Measurements from ENCODE around the gene ZNF503. TPM values are rescaled to one million over a fixed set of nuclear protein-coding genes. Genes with fewer than 3 reads are reported as not detected.

ZNF503 gene
- total and polyA plus RNA-seq, 4 donors: 7.0 to 32.1 (median 18.9) TPM

DNA sequence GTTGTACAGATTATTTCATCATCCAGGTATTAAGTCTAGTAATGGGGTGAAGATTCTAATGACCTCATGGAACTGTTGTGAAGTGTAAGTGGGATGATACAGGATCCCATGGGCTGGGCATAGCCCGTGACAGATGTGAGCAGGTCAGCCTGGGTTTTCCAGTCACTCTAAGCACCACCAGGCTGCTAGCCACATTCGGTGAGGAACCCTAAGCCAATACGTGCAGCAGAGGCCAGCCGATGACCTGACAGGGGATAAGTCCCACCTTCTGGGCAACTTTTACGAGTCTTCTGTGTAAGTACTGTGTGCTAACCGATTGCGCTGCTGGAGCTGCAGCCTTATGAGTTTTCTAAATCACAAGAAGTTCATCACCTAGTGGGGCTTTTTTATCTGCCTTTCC, 7.3 kb downstream of the ZNF503 start:
- 81 to 82% methylated on average over 7 of the region's 7 CpGs for WGBS, 2 donors
- no peak for DNase-seq
- Histone ChIP-seq H3K27me3 (ENCODE audit: control insufficient read depth in 1 of 2, insufficient read depth in 2 of 2, low read length in 1 of 2) (no peaks in the 10 kb centered on the region), H3K9me3 (ENCODE audit: control insufficient read depth, low read length) (no peaks in the 10 kb centered on the region), H3K4me1 (ENCODE audit: control insufficient read depth in 1 of 2, insufficient read depth in 2 of 2, low read length in 2 of 2) (no peaks in the 10 kb centered on the region), H3K27ac (ENCODE audit: low read depth in 1 of 2, low read length in 2 of 2) (no peak overlapping the region), H3K36me3 (ENCODE audit: control insufficient read depth in 1 of 2, insufficient read depth in 2 of 2, low read length in 1 of 2) (no peaks in the 10 kb centered on the region), H3K4me3 (ENCODE audit: low read length in 2 of 2) (no peak overlapping the region)
- intact Hi-C loops (cut with DNase I): loop anchor here in 1 of 2 donors (10.0 kb wide), 1 partner anchor 1151 kb away; no protein-coding TSS in a partner anchor
- ATAC-seq (ENCODE audit: low FRiP score): no peak

DNA sequence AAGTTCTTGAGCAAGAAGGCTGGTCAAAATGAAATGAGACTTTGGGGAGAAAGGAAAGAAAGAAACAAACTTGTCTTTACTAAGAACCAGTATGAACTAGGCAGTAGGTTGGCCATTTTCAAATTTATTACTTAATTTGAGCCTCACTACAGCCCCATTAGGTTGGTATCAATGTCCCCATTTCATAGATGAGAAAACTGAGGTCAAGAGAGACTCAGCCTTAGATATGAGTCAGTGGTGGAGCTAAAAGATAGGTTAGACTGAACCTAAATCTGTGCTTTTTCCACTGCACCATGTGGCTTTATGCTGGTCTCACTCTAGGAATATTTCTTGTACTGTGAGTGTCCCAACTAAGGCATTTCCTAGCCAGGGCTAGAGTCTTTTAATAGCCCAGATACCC, 8.8 kb downstream of the ZNF503 start:
- Histone ChIP-seq H3K27ac (ENCODE audit: low read depth in 1 of 2, low read length in 2 of 2) (no peak overlapping the region), H3K36me3 (ENCODE audit: control insufficient read depth in 1 of 2, insufficient read depth in 2 of 2, low read length in 1 of 2) (no peaks in the 10 kb centered on the region), H3K9me3 (ENCODE audit: control insufficient read depth, low read length) (no peaks in the 10 kb centered on the region), H3K27me3 (ENCODE audit: control insufficient read depth in 1 of 2, insufficient read depth in 2 of 2, low read length in 1 of 2) (no peaks in the 10 kb centered on the region), H3K4me1 (ENCODE audit: control insufficient read depth in 1 of 2, insufficient read depth in 2 of 2, low read length in 2 of 2) (no peaks in the 10 kb centered on the region), H3K4me3 (ENCODE audit: low read length in 2 of 2) (no peak overlapping the region)
- DNase-seq: no peak
- intact Hi-C loops (cut with DNase I): loop anchor here in 1 of 2 donors (10.0 kb wide), 1 partner anchor 1152 kb away; no protein-coding TSS in a partner anchor
- ATAC-seq (ENCODE audit: low FRiP score): no peak

DNA sequence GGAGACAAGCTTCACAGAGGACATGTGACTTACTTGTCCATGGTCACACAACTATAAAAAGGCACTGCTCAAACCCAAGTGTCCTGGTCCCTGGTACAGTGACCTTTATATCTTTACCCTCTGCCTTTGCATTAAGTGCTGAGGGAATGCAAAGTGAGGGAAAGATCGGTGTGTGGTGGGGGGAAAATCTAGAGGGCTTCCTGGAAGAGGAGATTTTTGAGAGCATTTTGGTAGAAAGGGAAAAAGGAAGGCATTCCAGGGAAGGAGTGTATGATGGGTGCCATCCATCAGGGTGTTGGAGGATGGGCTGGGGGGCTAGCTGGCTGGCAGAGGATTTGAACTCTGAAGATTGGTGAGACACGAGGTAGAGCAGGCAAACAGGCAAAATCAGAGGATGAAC, 9.3 kb downstream of the ZNF503 start:
- Histone ChIP-seq H3K27me3 (ENCODE audit: control insufficient read depth in 1 of 2, insufficient read depth in 2 of 2, low read length in 1 of 2) (no peaks in the 10 kb centered on the region), H3K4me3 (ENCODE audit: low read length in 2 of 2) (no peak overlapping the region), H3K9me3 (ENCODE audit: control insufficient read depth, low read length) (no peaks in the 10 kb centered on the region), H3K4me1 (ENCODE audit: control insufficient read depth in 1 of 2, insufficient read depth in 2 of 2, low read length in 2 of 2) (no peaks in the 10 kb centered on the region), H3K36me3 (ENCODE audit: control insufficient read depth in 1 of 2, insufficient read depth in 2 of 2, low read length in 1 of 2) (no peaks in the 10 kb centered on the region), H3K27ac (ENCODE audit: low read depth in 1 of 2, low read length in 2 of 2) (no peak overlapping the region)
- ATAC-seq (ENCODE audit: low FRiP score): no peak
- no peak for DNase-seq
- 94 to 95% methylated on average over 2 of the region's 2 CpGs for WGBS, 2 donors
- intact Hi-C loops (cut with DNase I): loop anchor here in 1 of 2 donors (10.0 kb wide), 1 partner anchor 1153 kb away; no protein-coding TSS in a partner anchor

DNA sequence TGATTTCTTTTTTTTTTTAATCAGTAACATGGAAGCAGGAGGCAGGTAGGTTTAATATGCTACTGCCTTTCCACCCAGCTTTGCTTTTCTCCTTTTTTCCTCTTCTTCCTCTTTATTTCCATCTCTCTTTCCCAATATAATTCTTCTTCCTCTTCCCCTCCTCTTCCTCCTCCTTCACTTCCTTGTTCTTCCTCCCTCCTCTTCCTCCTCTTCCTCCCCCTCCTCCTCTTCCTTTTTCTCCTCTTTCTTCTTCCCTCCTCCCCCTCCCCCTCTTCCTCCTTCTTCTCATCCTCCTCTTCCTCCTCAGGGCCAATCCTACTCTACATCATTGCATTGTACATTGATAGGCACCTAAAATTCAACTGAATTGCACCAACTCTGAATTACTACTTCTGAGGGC, 11.4 kb downstream of the ZNF503 start:
- Histone ChIP-seq H3K4me3 (ENCODE audit: low read length in 2 of 2) (no peak overlapping the region), H3K27me3 (ENCODE audit: control insufficient read depth in 1 of 2, insufficient read depth in 2 of 2, low read length in 1 of 2) (no peaks in the 10 kb centered on the region), H3K4me1 (ENCODE audit: control insufficient read depth in 1 of 2, insufficient read depth in 2 of 2, low read length in 2 of 2) (no peaks in the 10 kb centered on the region), H3K36me3 (ENCODE audit: control insufficient read depth in 1 of 2, insufficient read depth in 2 of 2, low read length in 1 of 2) (peaks cover 0 to 2% of the 10 kb centered on the region in 2 donors), H3K9me3 (ENCODE audit: control insufficient read depth, low read length) (peaks cover 4% of the 10 kb centered on the region), H3K27ac (ENCODE audit: low read depth in 1 of 2, low read length in 2 of 2) (no peak overlapping the region)
- ATAC-seq (ENCODE audit: low FRiP score) (no peak), DNase-seq (no peak)
- intact Hi-C loops (cut with DNase I): loop anchor here in 1 of 2 donors (10.0 kb wide), 1 partner anchor 1155 kb away; no protein-coding TSS in a partner anchor

DNA sequence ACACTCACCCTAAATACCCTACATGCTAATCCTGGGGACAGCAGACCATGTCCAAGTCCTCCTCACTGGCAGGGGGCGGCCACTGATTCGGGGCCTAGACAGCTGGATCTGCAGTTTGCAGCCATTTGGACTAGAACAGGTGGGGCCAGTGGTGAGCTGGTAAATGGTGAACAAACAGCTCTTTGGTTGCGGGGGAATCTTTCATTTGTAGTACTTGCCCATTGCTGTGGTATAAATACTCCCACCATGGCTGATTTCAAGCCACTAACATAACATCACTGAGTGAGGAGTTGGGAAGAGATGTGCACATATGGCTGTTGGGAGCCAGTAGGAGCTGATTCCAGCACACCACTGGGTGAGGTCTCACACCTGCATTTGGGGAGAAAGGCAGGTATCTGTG, 13.5 kb downstream of the ZNF503 start:
- Histone ChIP-seq H3K27ac (ENCODE audit: low read depth in 1 of 2, low read length in 2 of 2) (no peak overlapping the region), H3K9me3 (ENCODE audit: control insufficient read depth, low read length) (peaks cover 4% of the 10 kb centered on the region), H3K4me3 (ENCODE audit: low read length in 2 of 2) (no peak overlapping the region), H3K36me3 (ENCODE audit: control insufficient read depth in 1 of 2, insufficient read depth in 2 of 2, low read length in 1 of 2) (peaks cover 0 to 2% of the 10 kb centered on the region in 2 donors), H3K4me1 (ENCODE audit: control insufficient read depth in 1 of 2, insufficient read depth in 2 of 2, low read length in 2 of 2) (no peaks in the 10 kb centered on the region), H3K27me3 (ENCODE audit: control insufficient read depth in 1 of 2, insufficient read depth in 2 of 2, low read length in 1 of 2) (no peaks in the 10 kb centered on the region)
- WGBS, 2 donors: 99% methylated on average over 3 of the region's 3 CpGs
- DNase-seq (no peak), ATAC-seq (ENCODE audit: low FRiP score) (no peak)
- intact Hi-C loops (cut with DNase I): no loop called here

DNA sequence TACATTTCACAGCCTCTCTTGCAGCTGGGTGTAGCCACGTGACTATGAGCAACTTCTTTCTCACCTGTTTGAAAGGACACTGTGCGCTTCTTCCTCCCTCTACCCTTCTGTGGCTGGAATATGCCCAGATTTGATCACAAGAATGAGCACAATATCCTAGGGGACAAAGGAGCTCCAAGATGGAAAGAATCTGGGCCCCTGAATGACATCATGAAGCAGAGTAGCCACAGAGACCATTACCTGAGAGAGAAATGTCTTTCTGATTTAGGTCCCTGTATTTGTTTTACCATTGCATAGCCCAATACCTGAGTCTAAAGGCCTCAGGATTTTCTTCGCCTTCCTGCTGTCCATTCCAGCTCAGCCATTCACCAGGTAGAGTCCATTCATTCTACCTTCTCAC, 15.4 kb downstream of the ZNF503 start:
- intact Hi-C loops (cut with DNase I): no loop called here
- DNase-seq: no peak
- H3K27ac ChIP-seq (ENCODE audit: low read depth in 1 of 2, low read length in 2 of 2): no peak overlapping the region
- no peaks in the 10 kb centered on the region for H3K4me1 ChIP-seq (ENCODE audit: control insufficient read depth in 1 of 2, insufficient read depth in 2 of 2, low read length in 2 of 2)
- H3K4me3 ChIP-seq (ENCODE audit: low read length in 2 of 2): no peak overlapping the region
- H3K36me3 ChIP-seq (ENCODE audit: control insufficient read depth in 1 of 2, insufficient read depth in 2 of 2, low read length in 1 of 2): peaks cover 0 to 2% of the 10 kb centered on the region in 2 donors
- no peak for ATAC-seq (ENCODE audit: low FRiP score)
- H3K9me3 ChIP-seq (ENCODE audit: control insufficient read depth, low read length): peaks cover 4% of the 10 kb centered on the region
- H3K27me3 ChIP-seq (ENCODE audit: control insufficient read depth in 1 of 2, insufficient read depth in 2 of 2, low read length in 1 of 2): no peaks in the 10 kb centered on the region
- 99 to 100% methylated on average over 3 of the region's 3 CpGs for WGBS, 2 donors

DNA sequence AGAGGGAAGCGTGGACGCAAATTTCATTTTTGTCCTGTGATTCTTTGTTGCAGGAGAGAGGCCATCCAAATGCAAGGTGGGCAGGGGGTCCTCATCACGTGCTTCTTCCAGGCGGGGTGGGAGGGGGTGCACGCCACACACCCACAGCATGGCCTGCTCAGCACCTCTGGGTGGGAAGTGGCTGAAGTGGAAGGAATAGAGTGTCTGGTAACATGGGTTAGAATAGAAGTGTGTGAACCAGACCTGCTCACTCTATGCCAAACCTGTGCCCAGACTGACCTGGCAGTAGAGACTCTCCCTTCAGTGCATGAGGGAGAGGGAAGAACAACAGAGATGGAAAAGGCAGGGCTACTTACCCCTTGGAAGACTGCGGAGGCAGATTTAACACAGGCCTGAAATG, 21.7 kb downstream of the ZNF503 start:
- no peak overlapping the region for H3K4me3 ChIP-seq (ENCODE audit: low read length in 2 of 2)
- no peaks in the 10 kb centered on the region for H3K36me3 ChIP-seq (ENCODE audit: control insufficient read depth in 1 of 2, insufficient read depth in 2 of 2, low read length in 1 of 2)
- H3K27ac ChIP-seq (ENCODE audit: low read depth in 1 of 2, low read length in 2 of 2): no peak overlapping the region
- DNase-seq (no peak), ATAC-seq (ENCODE audit: low FRiP score) (no peak)
- intact Hi-C loops (cut with DNase I): no loop called here
- 89 to 92% methylated on average over 6 of the region's 6 CpGs for WGBS, 2 donors
- H3K9me3 ChIP-seq (ENCODE audit: control insufficient read depth, low read length): no peaks in the 10 kb centered on the region
- no peaks in the 10 kb centered on the region for H3K27me3 ChIP-seq (ENCODE audit: control insufficient read depth in 1 of 2, insufficient read depth in 2 of 2, low read length in 1 of 2)
- no peaks in the 10 kb centered on the region for H3K4me1 ChIP-seq (ENCODE audit: control insufficient read depth in 1 of 2, insufficient read depth in 2 of 2, low read length in 2 of 2)

DNA sequence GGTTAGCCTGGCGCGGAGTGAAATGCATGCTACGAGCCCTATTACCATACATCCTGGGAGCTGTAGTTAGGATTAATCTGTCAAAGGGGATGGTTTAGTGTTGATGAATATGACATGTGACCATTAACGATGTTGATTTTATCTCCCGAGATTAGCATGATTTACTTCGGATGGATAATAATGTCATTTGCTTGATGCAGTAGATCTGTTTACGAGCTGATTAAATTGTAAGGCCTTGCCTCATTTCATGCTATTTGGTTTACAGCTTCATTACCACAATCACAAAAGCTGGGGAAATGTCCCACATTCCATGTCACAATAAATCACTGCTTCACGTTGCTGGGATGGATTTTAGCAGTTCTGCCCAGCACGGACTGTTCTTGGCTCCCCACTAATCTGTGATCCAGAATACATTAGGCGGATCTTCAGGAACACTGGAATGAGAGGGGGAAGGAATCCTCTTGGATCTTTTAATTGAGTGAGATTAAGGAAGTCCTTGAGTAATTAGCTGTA, 22.3 kb downstream of the ZNF503 start:
- WGBS, 2 donors: 75% methylated on average over 10 of the region's 10 CpGs
- Histone ChIP-seq H3K36me3 (ENCODE audit: control insufficient read depth in 1 of 2, insufficient read depth in 2 of 2, low read length in 1 of 2) (no peaks in the 10 kb centered on the region), H3K4me1 (ENCODE audit: control insufficient read depth in 1 of 2, insufficient read depth in 2 of 2, low read length in 2 of 2) (no peaks in the 10 kb centered on the region), H3K27me3 (ENCODE audit: control insufficient read depth in 1 of 2, insufficient read depth in 2 of 2, low read length in 1 of 2) (no peaks in the 10 kb centered on the region), H3K4me3 (ENCODE audit: low read length in 2 of 2) (no peak overlapping the region), H3K27ac (ENCODE audit: low read depth in 1 of 2, low read length in 2 of 2) (no peak overlapping the region), H3K9me3 (ENCODE audit: control insufficient read depth, low read length) (no peaks in the 10 kb centered on the region)
- ATAC-seq (ENCODE audit: low FRiP score) (no peak), DNase-seq (no peak)
- intact Hi-C loops (cut with DNase I): no loop called here

DNA sequence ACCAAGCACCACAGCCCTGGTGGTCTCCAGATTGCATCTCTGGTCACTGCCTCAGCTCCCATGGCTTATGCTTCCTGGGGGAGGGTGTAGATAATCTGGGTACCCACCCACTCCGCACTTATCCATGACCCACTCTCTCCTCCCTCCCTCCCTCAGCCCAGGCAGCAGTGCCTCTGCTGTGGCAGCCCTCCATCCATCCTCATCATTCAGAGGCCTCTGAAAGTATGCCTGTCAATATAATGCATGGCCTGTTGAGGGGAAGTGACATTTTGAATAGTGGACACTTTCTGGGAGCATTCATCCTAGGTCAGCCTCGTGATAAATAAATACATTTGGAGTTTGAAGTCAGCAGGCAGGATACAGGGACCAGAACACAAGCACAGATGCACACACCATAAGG, 23.2 kb downstream of the ZNF503 start:
- 83 to 94% methylated on average over 2 of the region's 2 CpGs for WGBS, 2 donors

More for the DNA sequence above, 23.2 kb downstream of the ZNF503 start:
- H3K4me1 ChIP-seq (ENCODE audit: control insufficient read depth in 1 of 2, insufficient read depth in 2 of 2, low read length in 2 of 2): no peaks in the 10 kb centered on the region
- no peak overlapping the region for H3K4me3 ChIP-seq (ENCODE audit: low read length in 2 of 2)
- no peak overlapping the region for H3K27ac ChIP-seq (ENCODE audit: low read depth in 1 of 2, low read length in 2 of 2)
- no peaks in the 10 kb centered on the region for H3K9me3 ChIP-seq (ENCODE audit: control insufficient read depth, low read length)
- no peak for ATAC-seq (ENCODE audit: low FRiP score)
- no peaks in the 10 kb centered on the region for H3K27me3 ChIP-seq (ENCODE audit: control insufficient read depth in 1 of 2, insufficient read depth in 2 of 2, low read length in 1 of 2)
- intact Hi-C loops (cut with DNase I): no loop called here
- no peaks in the 10 kb centered on the region for H3K36me3 ChIP-seq (ENCODE audit: control insufficient read depth in 1 of 2, insufficient read depth in 2 of 2, low read length in 1 of 2)
- DNase-seq: no peak
